ENCODE results near the gene CHL1. TPM values are rescaled to one million over a fixed set of nuclear protein-coding genes. Genes with fewer than 3 reads are reported as not detected.

Gene CHL1
- total RNA-seq (10 to 100 TPM in 1 of 2 donors, 1 to 10 TPM in 1; 9.0 to 15.4 TPM), polyA plus RNA-seq (ENCODE audit: insufficient read depth, low read depth, low replicate concordance) (9.1 TPM)
- long read RNA-seq, donor 1 = 0 reads
- long read RNA-seq, donor 2 = 0 reads

GRCh38 chr3:196311-197148, at the start of gene CHL1:
CHL1 (plus strand) TSS chr3:196763; CDS start chr3:319777, 123,014 bp downstream.
- Histone ChIP-seq H3K27me3 (no peaks in the 10 kb centered on the region), H3K9me3 (no peaks in the 10 kb centered on the region), H3K4me3 (peak within 1 kb of the TSS; percentile 60 to 69), H3K27ac (peak within 1 kb of the TSS; percentile 7 to 59), H3K36me3 (ENCODE audit: low read depth, missing control alignments) (no peaks in the 10 kb centered on the region), H3K4me1 (no peaks in the 10 kb centered on the region)
- TF ChIP-seq CTCF (IDR thresholded peaks at IDR 0.05) (no peak), POLR2A (IDR thresholded peaks at IDR 0.05) (no peak)
- intact Hi-C loops (cut with DNase I; ENCODE audit: low total_unique reads) = no loop called here
- 2% methylated on average over 34 to 51 of the region's 64 CpGs for WGBS, 2 donors
- DNase-seq = peak; percentile 33

GRCh38 chr3:151614-152189, 44.9 kb upstream of the CHL1 start:
- no peaks in the 10 kb centered on the region for H3K36me3 ChIP-seq (ENCODE audit: low read depth, missing control alignments)
- intact Hi-C loops (cut with DNase I; ENCODE audit: low total_unique reads) = no loop called here
- TF ChIP-seq CTCF (IDR thresholded peaks at IDR 0.05) (no peak), POLR2A (IDR thresholded peaks at IDR 0.05) (no peak)
- no peak overlapping the region for H3K4me3 ChIP-seq
- H3K27me3 ChIP-seq = no peaks in the 10 kb centered on the region
- H3K4me1 ChIP-seq = no peaks in the 10 kb centered on the region
- DNase-seq = no peak
- no peak overlapping the region for H3K27ac ChIP-seq
- 79 to 93% methylated on average over 2 of the region's 2 CpGs for WGBS, 2 donors
- no peaks in the 10 kb centered on the region for H3K9me3 ChIP-seq

- Histone ChIP-seq H3K4me1 (no peaks in the 10 kb centered on the region), H3K4me3 (no peak overlapping the region), H3K27me3 (no peaks in the 10 kb centered on the region), H3K36me3 (ENCODE audit: low read depth, missing control alignments) (no peaks in the 10 kb centered on the region), H3K9me3 (no peaks in the 10 kb centered on the region), H3K27ac (no peak overlapping the region)
- no peak for DNase-seq
- WGBS, 2 donors = 80 to 92% methylated on average over 1 of the region's 1 CpG
- no peak for TF ChIP-seq POLR2A (IDR thresholded peaks at IDR 0.05)
- no peak for TF ChIP-seq CTCF (IDR thresholded peaks at IDR 0.05)
- intact Hi-C loops (cut with DNase I; ENCODE audit: low total_unique reads) = no loop called here
Measured at GRCh38 chr3:159974-160373, 36.6 kb upstream of the CHL1 start.

GRCh38 chr3:166071-166470, 30.5 kb upstream of the CHL1 start:
- intact Hi-C loops (cut with DNase I; ENCODE audit: low total_unique reads) = no loop called here
- Histone ChIP-seq H3K4me1 (no peaks in the 10 kb centered on the region), H3K4me3 (no peak overlapping the region), H3K9me3 (no peaks in the 10 kb centered on the region), H3K36me3 (ENCODE audit: low read depth, missing control alignments) (no peaks in the 10 kb centered on the region), H3K27me3 (no peaks in the 10 kb centered on the region), H3K27ac (no peak overlapping the region)
- TF ChIP-seq CTCF (IDR thresholded peaks at IDR 0.05) (no peak), POLR2A (IDR thresholded peaks at IDR 0.05) (no peak)
- DNase-seq = no peak
